Measurements from ENCODE around the gene HECW1.
"Not testable (repeated sequence)": the region's sequence is repeated elsewhere in the genome, so short reads cannot be mapped to it uniquely, and the experiment has no call there.

The HECW1 gene

GRCh38 chr7:43112459-43112940 is at the start of gene HECW1:
HECW1 (plus strand) TSS chr7:43112647; CDS start chr7:43243906, 131,259 bp downstream.
- no peak for DNase-seq

GRCh38 chr7:43071604-43072003 is 40.8 kb upstream of the HECW1 start:
- DNase-seq, result no peak

- no peak for DNase-seq
These were observed 39.9 kb upstream of the HECW1 start for GRCh38 chr7:43072530-43072929.

GRCh38 chr7:43073811-43074210 is 38.6 kb upstream of the HECW1 start:
- not testable (repeated sequence) for DNase-seq

GRCh38 chr7:43076189-43076605 is 36.2 kb upstream of the HECW1 start:
- DNase-seq, result no peak

- no peak for DNase-seq
These were observed 35.8 kb upstream of the HECW1 start for GRCh38 chr7:43076606-43077005.

GRCh38 chr7:43077285-43077684 is 35.2 kb upstream of the HECW1 start:
- DNase-seq, result no peak

GRCh38 chr7:43077732-43078391 is 34.6 kb upstream of the HECW1 start:
- DNase-seq, result no peak

- no peak for DNase-seq
These were observed 33.7 kb upstream of the HECW1 start for GRCh38 chr7:43078794-43079193.

GRCh38 chr7:43081603-43082002 is 30.8 kb upstream of the HECW1 start:
- DNase-seq, result no peak

- DNase-seq, result no peak
These were observed 29.3 kb upstream of the HECW1 start for GRCh38 chr7:43083106-43083505.

GRCh38 chr7:43085017-43085416 is 27.4 kb upstream of the HECW1 start:
- no peak for DNase-seq

- DNase-seq, result no peak
These were observed 26.5 kb upstream of the HECW1 start for GRCh38 chr7:43085992-43086391.

GRCh38 chr7:43092819-43093218 is 19.6 kb upstream of the HECW1 start:
- DNase-seq, result no peak

GRCh38 chr7:43096875-43097274 is 15.6 kb upstream of the HECW1 start:
- DNase-seq, result no peak

GRCh38 chr7:43099750-43100149 is 12.7 kb upstream of the HECW1 start:
- no peak for DNase-seq

- DNase-seq, result no peak
These were observed 7.5 kb upstream of the HECW1 start for GRCh38 chr7:43104874-43105520.

GRCh38 chr7:43105521-43106120 is 6.8 kb upstream of the HECW1 start:
- no peak for DNase-seq

GRCh38 chr7:43108255-43109011 is 4.0 kb upstream of the HECW1 start:
- DNase-seq, result no peak

- no peak for DNase-seq
These were observed 1.5 kb upstream of the HECW1 start for GRCh38 chr7:43110791-43111535.

- no peak for DNase-seq
These were observed 603 bp upstream of the HECW1 start for GRCh38 chr7:43111630-43112458.

Data from 8988T (cell line).